RWPE2 (cell line): ENCODE results near the gene CC2D1A.
"Not testable (repeated sequence)": the region's sequence is repeated elsewhere in the genome, so short reads cannot be mapped to it uniquely, and the experiment has no call there.

Source experiments
- ATAC-seq: fragments of 200-7000 bp; cut with Tn5 transposase; 3 replicates; pipeline ENCODE4 v1.9.1; 2021; ENCODE audit warnings: low read depth
- DNase-seq: peaks from one replicate; pipeline ENCODE4 v3.0.0-alpha.2; 2020; ENCODE audit warnings: low spot score
- H3K27ac ChIP-seq: fragments of 450-650 bp; 2 replicates; pipeline ENCODE4 v1.5.1; 2017; ENCODE audit warnings: mild to moderate bottlenecking; ENCODE audit not compliant: poor library complexity, severe bottlenecking
- H3K27me3 ChIP-seq: fragments of 250-450 bp; sonication (Bioruptor Pico); 2 replicates; pipeline ENCODE4 v1.5.1; 2021; ENCODE audit warnings: mild to moderate bottlenecking, moderate library complexity; ENCODE audit not compliant: insufficient read depth, poor library complexity, severe bottlenecking
- H3K36me3 ChIP-seq: fragments of 250-450 bp; sonication (Bioruptor Pico); 2 replicates; pipeline ENCODE4 v1.5.1; 2020; ENCODE audit warnings: low read depth, mild to moderate bottlenecking, moderate library complexity
- H3K4me1 ChIP-seq: fragments of 250-450 bp; sonication (Bioruptor Pico); 2 replicates; pipeline ENCODE4 v1.5.1; 2021; ENCODE audit warnings: mild to moderate bottlenecking, moderate library complexity; ENCODE audit not compliant: insufficient read depth, poor library complexity, severe bottlenecking
- H3K4me3 ChIP-seq: fragments of 250-450 bp; sonication (Bioruptor Pico); 2 replicates; pipeline ENCODE4 v1.5.1; 2021; ENCODE audit warnings: mild to moderate bottlenecking, moderate library complexity; ENCODE audit not compliant: severe bottlenecking
- H3K9me3 ChIP-seq: fragments of 250-450 bp; sonication (Bioruptor Pico); 2 replicates; pipeline ENCODE4 v1.5.1; 2021; ENCODE audit warnings: mild to moderate bottlenecking, moderate library complexity; ENCODE audit not compliant: severe bottlenecking
- TF ChIP-seq, protein P1 (sequence below): fragments of 450-650 bp; IDR thresholded peaks from one replicate; pipeline ENCODE4 v1.5.1; 2017; ENCODE audit warnings: mild to moderate bottlenecking, moderate library complexity; ENCODE audit not compliant: poor library complexity, severe bottlenecking

Gene CC2D1A

DNA sequence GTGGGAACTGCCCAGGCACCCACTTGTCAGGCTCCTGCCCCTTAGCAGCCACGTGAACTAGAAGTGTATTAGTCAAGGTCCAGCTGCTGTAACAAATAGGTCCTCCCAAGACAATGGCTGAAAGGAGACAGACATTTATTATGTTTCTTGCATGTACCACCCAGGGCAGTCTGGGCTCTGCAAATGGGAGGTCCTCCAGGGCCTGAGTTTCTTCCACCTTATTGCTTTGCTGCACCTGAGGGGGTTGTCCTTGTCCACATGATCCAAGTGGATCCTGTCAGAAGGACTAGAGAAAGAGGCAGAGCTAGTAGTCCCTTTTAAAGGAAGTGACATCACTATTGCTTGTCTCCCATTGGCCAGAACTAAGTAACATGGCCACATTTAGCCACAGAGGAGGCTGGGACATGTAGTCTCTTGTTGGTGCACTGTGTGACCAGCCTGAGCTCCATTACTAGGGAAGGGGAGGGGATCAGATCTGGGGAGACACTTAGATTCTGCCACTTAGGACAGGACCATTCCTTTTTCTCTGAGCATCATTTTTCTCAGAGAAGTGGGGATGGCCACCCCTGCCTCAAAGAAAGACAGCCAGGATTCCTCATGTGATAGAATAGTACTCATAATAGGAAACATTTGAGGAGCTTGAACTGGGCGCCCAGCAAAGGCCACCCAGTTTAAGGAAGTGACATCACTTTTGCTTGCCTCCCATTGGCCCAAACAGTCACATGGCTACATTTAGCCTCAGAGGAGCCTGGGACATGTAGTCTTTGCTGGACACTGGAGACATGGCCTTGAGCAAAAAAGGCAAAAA is 15.1 kb downstream of the CC2D1A start:
- no peak for DNase-seq
- ATAC-seq: peak; percentile 79
- peaks cover 64% of the 10 kb centered on the region for H3K36me3 ChIP-seq
- no peak overlapping the region for H3K4me3 ChIP-seq
- no peaks in the 10 kb centered on the region for H3K9me3 ChIP-seq
- TF ChIP-seq, protein P1, sequence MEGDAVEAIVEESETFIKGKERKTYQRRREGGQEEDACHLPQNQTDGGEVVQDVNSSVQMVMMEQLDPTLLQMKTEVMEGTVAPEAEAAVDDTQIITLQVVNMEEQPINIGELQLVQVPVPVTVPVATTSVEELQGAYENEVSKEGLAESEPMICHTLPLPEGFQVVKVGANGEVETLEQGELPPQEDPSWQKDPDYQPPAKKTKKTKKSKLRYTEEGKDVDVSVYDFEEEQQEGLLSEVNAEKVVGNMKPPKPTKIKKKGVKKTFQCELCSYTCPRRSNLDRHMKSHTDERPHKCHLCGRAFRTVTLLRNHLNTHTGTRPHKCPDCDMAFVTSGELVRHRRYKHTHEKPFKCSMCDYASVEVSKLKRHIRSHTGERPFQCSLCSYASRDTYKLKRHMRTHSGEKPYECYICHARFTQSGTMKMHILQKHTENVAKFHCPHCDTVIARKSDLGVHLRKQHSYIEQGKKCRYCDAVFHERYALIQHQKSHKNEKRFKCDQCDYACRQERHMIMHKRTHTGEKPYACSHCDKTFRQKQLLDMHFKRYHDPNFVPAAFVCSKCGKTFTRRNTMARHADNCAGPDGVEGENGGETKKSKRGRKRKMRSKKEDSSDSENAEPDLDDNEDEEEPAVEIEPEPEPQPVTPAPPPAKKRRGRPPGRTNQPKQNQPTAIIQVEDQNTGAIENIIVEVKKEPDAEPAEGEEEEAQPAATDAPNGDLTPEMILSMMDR: no peak
- no peaks in the 10 kb centered on the region for H3K4me1 ChIP-seq
- no peaks in the 10 kb centered on the region for H3K27me3 ChIP-seq
- H3K27ac ChIP-seq: no peak overlapping the region

DNA sequence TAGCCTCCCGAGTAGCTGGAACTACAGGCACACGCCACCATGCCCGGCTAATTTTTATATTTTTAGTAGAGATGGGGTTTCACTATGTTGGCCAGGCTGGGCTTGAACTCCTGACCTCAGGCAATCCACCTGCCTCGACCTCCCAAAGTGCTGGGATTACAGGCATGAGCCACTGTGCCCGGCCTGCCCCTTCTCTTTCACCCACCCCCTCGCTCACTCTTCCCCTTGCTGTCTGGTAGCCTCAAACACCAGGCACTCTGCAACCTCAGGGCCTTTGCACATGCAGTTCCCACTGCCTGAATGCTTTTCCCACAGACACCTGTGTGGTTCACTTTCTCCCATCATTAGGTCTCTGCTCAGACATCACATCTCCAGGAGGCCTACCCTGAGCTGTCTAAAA is 16.1 kb downstream of the CC2D1A start:
- not testable (repeated sequence) for ATAC-seq, H3K27ac ChIP-seq, H3K9me3 ChIP-seq, H3K4me1 ChIP-seq, H3K4me3 ChIP-seq, H3K27me3 ChIP-seq, DNase-seq
- H3K36me3 ChIP-seq: peaks cover 63% of the 10 kb centered on the region

DNA sequence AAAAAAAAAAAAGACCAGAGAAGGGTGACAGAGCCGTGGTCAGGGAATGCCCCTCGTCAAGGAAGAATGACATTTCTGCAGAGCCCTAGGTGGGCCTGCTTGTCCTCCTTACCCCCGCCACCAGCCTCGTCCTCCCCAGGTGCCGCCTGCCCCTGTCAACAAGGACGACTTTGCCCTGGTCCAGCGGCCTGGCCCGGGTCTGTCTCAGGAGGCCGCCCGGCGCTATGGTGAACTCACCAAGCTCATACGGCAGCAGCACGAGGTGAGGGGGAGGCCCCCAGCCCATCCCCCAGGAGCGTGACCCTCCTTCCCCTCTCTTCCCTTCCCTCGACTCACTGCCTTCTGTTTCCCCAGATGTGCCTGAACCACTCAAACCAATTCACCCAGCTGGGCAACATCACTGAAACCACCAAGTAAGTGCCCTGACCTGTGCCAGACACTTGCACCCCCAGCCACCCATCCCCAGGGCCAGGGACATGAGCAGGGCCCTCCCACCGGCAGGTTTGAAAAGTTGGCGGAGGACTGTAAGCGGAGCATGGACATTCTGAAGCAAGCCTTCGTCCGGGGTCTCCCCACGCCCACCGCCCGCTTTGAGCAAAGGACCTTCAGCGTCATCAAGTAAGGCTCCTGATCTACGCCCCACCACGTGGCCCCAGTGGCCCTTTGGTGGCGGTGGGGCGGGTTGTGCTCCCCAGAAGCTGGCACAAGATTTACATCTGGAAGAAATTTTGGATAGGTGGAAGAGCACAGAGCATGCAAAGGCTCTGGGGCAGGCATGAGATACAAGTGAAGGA is 17.4 kb downstream of the CC2D1A start:
- Histone ChIP-seq H3K27ac (no peak overlapping the region), H3K9me3 (no peaks in the 10 kb centered on the region), H3K4me3 (no peak overlapping the region), H3K36me3 (peaks cover 61% of the 10 kb centered on the region), H3K27me3 (no peaks in the 10 kb centered on the region), H3K4me1 (no peaks in the 10 kb centered on the region)
- no peak for DNase-seq
- no peak for ATAC-seq
- TF ChIP-seq, protein P1: no peak

DNA sequence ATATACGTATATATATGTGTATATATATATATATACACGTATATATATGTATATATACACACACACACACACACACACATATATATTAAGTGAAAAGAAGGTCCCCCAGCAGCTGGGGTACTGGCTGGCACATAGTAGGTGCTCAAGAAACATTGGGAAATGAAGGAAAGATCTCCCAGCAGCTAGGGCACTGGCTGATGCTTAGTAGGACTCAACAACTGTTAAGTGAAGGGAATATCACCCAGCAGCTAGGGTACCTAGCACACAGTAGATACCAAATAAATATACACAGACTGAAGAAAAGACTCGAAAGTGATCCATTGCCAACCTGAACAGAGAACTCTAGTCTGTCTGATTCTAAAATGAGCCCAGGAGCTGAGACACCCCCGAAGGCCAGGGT is 20.0 kb downstream of the CC2D1A start:
- ATAC-seq (no peak), DNase-seq (no peak)
- Histone ChIP-seq H3K4me3 (no peak overlapping the region), H3K27me3 (no peaks in the 10 kb centered on the region), H3K36me3 (peaks cover 40% of the 10 kb centered on the region), H3K4me1 (no peaks in the 10 kb centered on the region), H3K9me3 (no peaks in the 10 kb centered on the region), H3K27ac (no peak overlapping the region)
- TF ChIP-seq, protein P1: no peak

DNA sequence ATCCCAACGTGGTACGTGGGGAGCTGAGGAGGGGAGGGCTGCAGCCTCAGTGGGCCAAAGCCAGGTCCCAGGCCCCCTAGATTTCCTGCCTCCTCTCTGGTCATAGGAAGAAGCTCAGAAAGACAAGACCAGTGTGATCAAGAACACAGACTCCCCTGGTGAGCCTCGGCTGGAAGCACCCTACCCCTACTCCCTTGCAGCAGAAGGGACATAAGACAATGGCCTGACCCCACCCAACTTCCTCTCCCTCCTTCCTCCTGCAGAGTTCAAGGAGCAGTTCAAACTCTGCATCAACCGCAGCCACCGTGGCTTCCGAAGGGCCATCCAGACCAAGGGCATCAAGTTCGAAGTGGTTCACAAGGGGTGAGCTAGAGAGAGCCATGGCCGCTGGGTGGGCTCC is 20.7 kb downstream of the CC2D1A start:
- Histone ChIP-seq H3K27me3 (no peaks in the 10 kb centered on the region), H3K27ac (no peak overlapping the region), H3K4me3 (no peak overlapping the region), H3K4me1 (no peaks in the 10 kb centered on the region), H3K9me3 (no peaks in the 10 kb centered on the region), H3K36me3 (peaks cover 33% of the 10 kb centered on the region)
- TF ChIP-seq, protein P1: no peak
- DNase-seq: no peak
- no peak for ATAC-seq
